Frontal cortex (tissue), 1 donor: ENCODE results near the gene TMEM167B. TPM values are rescaled to one million over a fixed set of nuclear protein-coding genes. Genes with fewer than 3 reads are reported as not detected.

Experiments used
- small RNA-seq: library from RNA; depleted of rRNA; stranded (forward); fragments of <200 nt; gene quantifications from one replicate; pipeline ENCODE3, GENCODE V24; 2014
- total RNA-seq: library from RNA; depleted of rRNA; stranded (reverse); fragments of >200 nt; gene quantifications from one replicate; pipeline ENCODE4 v1.2.3, GENCODE V29; 2014

The TMEM167B gene
- total RNA-seq, 1 donor from 2014 or later = 44.4 TPM

Small RNA genes within 50 kb of the gene (small RNA-seq; reads per million reads assigned to genes)
- gene AL356488.2 = not detected

Other genes starting within 250 kb of the TMEM167B start
- gene AKNAD1, start 233.7 kb upstream of the TMEM167B start, total RNA-seq = 5.3 TPM
- 64.8 TPM for gene GPSM2, start 213.8 kb upstream of the TMEM167B start, total RNA-seq
- 28.1 TPM for gene CLCC1, start 127.3 kb upstream of the TMEM167B start, total RNA-seq
- gene WDR47, start 48.7 kb upstream of the TMEM167B start, total RNA-seq = 277 TPM
- 74.6 TPM for gene TAF13, start 14.8 kb upstream of the TMEM167B start, total RNA-seq
- gene ELAPOR1, start 23.4 kb downstream of the TMEM167B start, total RNA-seq = 15.9 TPM
- 162 TPM for gene SARS1, start 123.2 kb downstream of the TMEM167B start, total RNA-seq
- 27.3 TPM for gene CELSR2, start 158.8 kb downstream of the TMEM167B start, total RNA-seq
- 7.7 TPM for gene PSRC1, start 192.4 kb downstream of the TMEM167B start, total RNA-seq
- gene MYBPHL, start 216.2 kb downstream of the TMEM167B start, total RNA-seq = not detected